Endothelial cell (in vitro differentiated cells): ENCODE data around the gene LTF. TPM values are rescaled to one million over a fixed set of nuclear protein-coding genes. Genes with fewer than 3 reads are reported as not detected.
"Not testable (repeated sequence)": the region's sequence is repeated elsewhere in the genome, so short reads cannot be mapped to it uniquely, and the experiment has no call there.

Experiments
- DNase-seq: peaks from one replicate; pipeline ENCODE4 v3.0.0; 2021; ENCODE audit warnings: low spot score
- H3K27ac Mint-ChIP-seq: one replicate; pipeline ENCODE4 v1.8.0; 2021; ENCODE audit warnings: mixed read lengths, inconsistent platforms; ENCODE audit not compliant: unreplicated experiment
- H3K27me3 Mint-ChIP-seq: one replicate; pipeline ENCODE4 v1.8.0; 2021; ENCODE audit warnings: mild to moderate bottlenecking, moderate library complexity, mixed read lengths, inconsistent platforms; ENCODE audit not compliant: unreplicated experiment
- H3K36me3 Mint-ChIP-seq: one replicate; pipeline ENCODE4 v1.8.0; 2021; ENCODE audit warnings: mild to moderate bottlenecking, low read depth, mixed read lengths, inconsistent platforms; ENCODE audit not compliant: unreplicated experiment
- H3K4me1 Mint-ChIP-seq: one replicate; pipeline ENCODE4 v1.8.0; 2021; ENCODE audit warnings: mild to moderate bottlenecking, mixed read lengths, inconsistent platforms; ENCODE audit not compliant: unreplicated experiment
- H3K4me3 Mint-ChIP-seq: one replicate; pipeline ENCODE4 v1.8.0; 2021; ENCODE audit warnings: mild to moderate bottlenecking, mixed read lengths, inconsistent platforms; ENCODE audit not compliant: unreplicated experiment
- H3K9me3 Mint-ChIP-seq: one replicate; pipeline ENCODE4 v1.8.0; 2021; ENCODE audit warnings: mixed read lengths, inconsistent platforms; ENCODE audit not compliant: unreplicated experiment
- CTCF ChIP-seq: fragments of 200-600 bp; sonication (generic); IDR thresholded peaks from one replicate; pipeline ENCODE4 v1.5.0; 2021; ENCODE audit warnings: antibody characterized with exemption; ENCODE audit not compliant: unreplicated experiment
- total RNA-seq: library from RNA; stranded (reverse); fragmentation: NEBNext Ultra II Directional; extraction: Animal tissue kit (Norgen Biotek cat#: 25700); gene quantifications from one replicate; pipeline ENCODE4 v1.2.1, GENCODE V29; 2021; ENCODE audit not compliant: unreplicated experiment

The LTF gene
- total RNA-seq, 1 donor from 2014 or later: not detected

- Mint-ChIP-seq H3K36me3 (no peaks in the 10 kb centered on the region), H3K4me1 (no peaks in the 10 kb centered on the region), H3K27ac (no peak overlapping the region), H3K4me3 (no peak overlapping the region), H3K27me3 (peaks cover 5% of the 10 kb centered on the region), H3K9me3 (no peaks in the 10 kb centered on the region)
- DNase-seq: no peak
- no peak for TF ChIP-seq CTCF
Observed at GRCh38 chr3:46393011-46393410, 71.7 kb downstream of the LTF start.

- H3K27ac Mint-ChIP-seq, DNase-seq, H3K4me3 Mint-ChIP-seq, H3K36me3 Mint-ChIP-seq, H3K9me3 Mint-ChIP-seq, H3K4me1 Mint-ChIP-seq, H3K27me3 Mint-ChIP-seq: not testable (repeated sequence)
Observed at GRCh38 chr3:46391526-46391925, 73.2 kb downstream of the LTF start.

GRCh38 chr3:46389306-46389705 lies 75.4 kb downstream of the LTF start:
- Mint-ChIP-seq H3K27ac (no peak overlapping the region), H3K36me3 (no peaks in the 10 kb centered on the region), H3K4me1 (no peaks in the 10 kb centered on the region), H3K9me3 (no peaks in the 10 kb centered on the region), H3K27me3 (peaks cover 4% of the 10 kb centered on the region), H3K4me3 (no peak overlapping the region)
- no peak for DNase-seq
- no peak for TF ChIP-seq CTCF

GRCh38 chr3:46388847-46389246 lies 75.9 kb downstream of the LTF start:
- H3K27ac Mint-ChIP-seq, H3K27me3 Mint-ChIP-seq, H3K4me3 Mint-ChIP-seq, H3K9me3 Mint-ChIP-seq, H3K4me1 Mint-ChIP-seq, DNase-seq, H3K36me3 Mint-ChIP-seq: not testable (repeated sequence)

- no peaks in the 10 kb centered on the region for H3K9me3 Mint-ChIP-seq
- no peak overlapping the region for H3K27ac Mint-ChIP-seq
- H3K4me1 Mint-ChIP-seq: peaks cover 8% of the 10 kb centered on the region
- H3K36me3 Mint-ChIP-seq: no peaks in the 10 kb centered on the region
- no peak for TF ChIP-seq CTCF
- H3K27me3 Mint-ChIP-seq: no peaks in the 10 kb centered on the region
- no peak for DNase-seq
- H3K4me3 Mint-ChIP-seq: no peak overlapping the region
Observed at GRCh38 chr3:46386205-46386604, 78.5 kb downstream of the LTF start.

Other genes starting within 250 kb of the LTF start
- gene CCR3, start 222.4 kb downstream of the LTF start, total RNA-seq: not detected
- not detected for gene CCR2, start 110.8 kb downstream of the LTF start, total RNA-seq
- gene CCR5, start 94.0 kb downstream of the LTF start, total RNA-seq: not detected
- 1.4 TPM for gene CCRL2, start 57.6 kb downstream of the LTF start, total RNA-seq
- gene RTP3, start 33.1 kb upstream of the LTF start, total RNA-seq: not detected
- 0.23 TPM for gene LRRC2, start 101.4 kb upstream of the LTF start, total RNA-seq
- not detected for gene FAM240A, start 147.6 kb upstream of the LTF start, total RNA-seq
- 5.6 TPM for gene ALS2CL, start 228.8 kb upstream of the LTF start, total RNA-seq
- 0.23 TPM for gene TMIE, start 236.5 kb upstream of the LTF start, total RNA-seq